ENCODE measurements around the gene FGF12.

The FGF12 gene

DNA sequence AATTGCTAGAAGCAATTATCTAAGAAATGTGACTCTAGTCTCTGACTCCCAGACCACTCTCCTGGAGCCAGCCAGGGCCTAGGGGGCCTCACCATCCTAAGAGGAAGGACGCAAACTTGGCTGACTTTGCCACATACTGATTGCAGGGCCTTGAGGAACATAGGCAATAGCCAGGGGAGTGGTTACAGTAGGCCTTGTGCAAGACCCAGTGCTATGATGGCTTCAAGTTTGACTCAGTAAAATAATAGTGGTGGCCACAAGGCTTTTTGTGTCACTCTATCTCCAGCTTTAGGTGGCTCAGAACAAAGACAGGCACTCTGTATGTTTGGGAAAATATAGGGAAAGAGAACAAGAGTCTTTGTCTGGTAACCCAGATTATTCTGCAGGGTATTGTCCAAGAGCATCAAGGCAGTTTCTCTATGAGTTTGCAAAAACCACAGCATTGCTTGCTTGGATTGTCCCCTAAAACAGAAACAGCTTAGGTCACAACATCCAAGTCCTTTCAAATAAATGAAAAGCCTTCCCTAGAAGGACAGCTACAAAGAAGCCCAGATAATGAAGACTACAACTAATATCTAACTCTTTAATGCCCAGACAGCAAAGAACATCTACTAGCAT lies 634.8 kb downstream of the FGF12 start:
- no peak for TF ChIP-seq POLR2AphosphoS5 (IDR thresholded peaks at IDR 0.05; ENCODE audit: low read depth, low read length)
- TF ChIP-seq FOXP2 (optimal IDR thresholded peaks at IDR 0.05; ENCODE audit: borderline replicate concordance, extremely low read depth, extremely low read length, insufficient read depth), result no peak
- TF ChIP-seq, protein P1, sequence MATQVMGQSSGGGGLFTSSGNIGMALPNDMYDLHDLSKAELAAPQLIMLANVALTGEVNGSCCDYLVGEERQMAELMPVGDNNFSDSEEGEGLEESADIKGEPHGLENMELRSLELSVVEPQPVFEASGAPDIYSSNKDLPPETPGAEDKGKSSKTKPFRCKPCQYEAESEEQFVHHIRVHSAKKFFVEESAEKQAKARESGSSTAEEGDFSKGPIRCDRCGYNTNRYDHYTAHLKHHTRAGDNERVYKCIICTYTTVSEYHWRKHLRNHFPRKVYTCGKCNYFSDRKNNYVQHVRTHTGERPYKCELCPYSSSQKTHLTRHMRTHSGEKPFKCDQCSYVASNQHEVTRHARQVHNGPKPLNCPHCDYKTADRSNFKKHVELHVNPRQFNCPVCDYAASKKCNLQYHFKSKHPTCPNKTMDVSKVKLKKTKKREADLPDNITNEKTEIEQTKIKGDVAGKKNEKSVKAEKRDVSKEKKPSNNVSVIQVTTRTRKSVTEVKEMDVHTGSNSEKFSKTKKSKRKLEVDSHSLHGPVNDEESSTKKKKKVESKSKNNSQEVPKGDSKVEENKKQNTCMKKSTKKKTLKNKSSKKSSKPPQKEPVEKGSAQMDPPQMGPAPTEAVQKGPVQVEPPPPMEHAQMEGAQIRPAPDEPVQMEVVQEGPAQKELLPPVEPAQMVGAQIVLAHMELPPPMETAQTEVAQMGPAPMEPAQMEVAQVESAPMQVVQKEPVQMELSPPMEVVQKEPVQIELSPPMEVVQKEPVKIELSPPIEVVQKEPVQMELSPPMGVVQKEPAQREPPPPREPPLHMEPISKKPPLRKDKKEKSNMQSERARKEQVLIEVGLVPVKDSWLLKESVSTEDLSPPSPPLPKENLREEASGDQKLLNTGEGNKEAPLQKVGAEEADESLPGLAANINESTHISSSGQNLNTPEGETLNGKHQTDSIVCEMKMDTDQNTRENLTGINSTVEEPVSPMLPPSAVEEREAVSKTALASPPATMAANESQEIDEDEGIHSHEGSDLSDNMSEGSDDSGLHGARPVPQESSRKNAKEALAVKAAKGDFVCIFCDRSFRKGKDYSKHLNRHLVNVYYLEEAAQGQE (IDR thresholded peaks at IDR 0.05; ENCODE audit: insufficient read depth in 1 of 2, low read depth in 2 of 2, low read length in 2 of 2), result no peak
- TF ChIP-seq TAF1 (IDR thresholded peaks at IDR 0.05; ENCODE audit: borderline replicate concordance, insufficient read depth, low read length), result no peak
- no peak for TF ChIP-seq SIN3A (IDR thresholded peaks at IDR 0.05; ENCODE audit: borderline replicate concordance, insufficient read depth, low read length)

DNA sequence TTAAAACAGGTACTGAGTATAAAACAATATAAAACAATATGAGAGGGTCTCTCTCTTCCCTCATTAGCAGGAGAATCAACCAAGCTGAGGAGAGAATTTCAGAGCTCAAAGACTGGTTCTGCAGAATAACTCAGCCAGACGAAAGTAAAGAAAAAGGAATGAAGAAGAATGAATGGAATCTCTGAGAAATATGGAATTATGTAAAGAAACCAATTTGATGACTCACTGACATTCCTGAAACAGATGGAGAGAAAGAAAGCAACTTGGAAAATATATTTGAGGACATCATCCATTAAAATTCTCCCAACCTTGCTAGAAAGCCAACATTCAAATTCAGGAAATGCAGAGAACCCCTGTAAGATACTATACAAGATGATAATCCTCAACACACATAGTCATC lies 635.5 kb downstream of the FGF12 start:
- TF ChIP-seq SIN3A (IDR thresholded peaks at IDR 0.05; ENCODE audit: borderline replicate concordance, insufficient read depth, low read length) (no peak), POLR2AphosphoS5 (IDR thresholded peaks at IDR 0.05; ENCODE audit: low read depth, low read length) (no peak)
- TF ChIP-seq, protein P1 (IDR thresholded peaks at IDR 0.05; ENCODE audit: insufficient read depth in 1 of 2, low read depth in 2 of 2, low read length in 2 of 2), result no peak

GRCh38 chr3:192090586-192090985 lies 636.8 kb downstream of the FGF12 start:
- TF ChIP-seq TAF1 (IDR thresholded peaks at IDR 0.05; ENCODE audit: borderline replicate concordance, insufficient read depth, low read length), result no peak
